Stimulated activated CD4-positive, alpha-beta T cell treated with anti-CD3 and anti-CD28 coated beads, Interleukin-1b, Interleukin-23, amount 100 ng/mL, for 1 hour (primary cell): ENCODE data around the gene HUS1.

ENCODE experiments used
- DNase-seq, 2 donors: peaks; one replicate each; pipeline ENCODE4 v3.0.0-alpha.2; 2020; ENCODE audit warnings: low read depth in 2 of 2

Gene HUS1

GRCh38 chr7:47979832-47980181 lies 392 bp upstream of the HUS1 start:
- DNase-seq: no peak

DNA sequence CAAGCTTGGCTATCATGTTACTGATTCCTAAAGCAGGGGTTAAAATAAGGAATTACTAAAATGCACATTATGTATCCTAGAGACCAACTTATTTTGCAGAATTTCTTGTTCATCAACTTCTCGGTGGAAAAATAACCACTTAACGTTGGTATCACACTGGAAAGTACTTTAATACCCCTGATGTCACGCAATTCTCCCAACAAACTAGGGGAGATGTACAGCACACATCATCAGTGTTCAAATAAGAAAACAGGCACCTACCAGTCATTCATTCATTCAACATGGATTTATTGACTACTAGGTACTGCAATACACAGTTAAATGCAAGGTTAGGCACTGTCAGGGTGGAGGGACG lies 648 bp downstream of the HUS1 start:
- no peak for DNase-seq

DNA sequence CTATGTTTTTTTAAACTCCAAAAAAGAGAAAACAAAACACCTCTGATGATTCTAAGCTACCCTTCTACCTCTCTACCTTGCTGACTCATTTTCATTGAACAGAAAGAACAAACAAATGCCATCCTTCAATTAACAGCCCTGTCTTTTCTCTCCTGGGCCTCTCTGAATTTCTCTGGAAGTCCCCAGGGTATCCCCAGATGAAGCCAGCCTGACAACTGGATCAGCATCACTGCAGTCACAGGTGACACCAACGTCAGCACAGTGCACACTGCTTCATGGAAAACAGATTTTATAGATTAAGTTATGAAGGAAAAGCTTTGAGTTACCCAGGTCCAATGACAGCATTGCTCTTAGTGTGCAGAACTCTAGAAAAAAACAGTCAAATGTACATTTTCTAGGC lies 5.7 kb downstream of the HUS1 start:
- DNase-seq: no peak

- DNase-seq: no peak
Measured at GRCh38 chr7:47970761-47971160, 8.7 kb downstream of the HUS1 start.

DNA sequence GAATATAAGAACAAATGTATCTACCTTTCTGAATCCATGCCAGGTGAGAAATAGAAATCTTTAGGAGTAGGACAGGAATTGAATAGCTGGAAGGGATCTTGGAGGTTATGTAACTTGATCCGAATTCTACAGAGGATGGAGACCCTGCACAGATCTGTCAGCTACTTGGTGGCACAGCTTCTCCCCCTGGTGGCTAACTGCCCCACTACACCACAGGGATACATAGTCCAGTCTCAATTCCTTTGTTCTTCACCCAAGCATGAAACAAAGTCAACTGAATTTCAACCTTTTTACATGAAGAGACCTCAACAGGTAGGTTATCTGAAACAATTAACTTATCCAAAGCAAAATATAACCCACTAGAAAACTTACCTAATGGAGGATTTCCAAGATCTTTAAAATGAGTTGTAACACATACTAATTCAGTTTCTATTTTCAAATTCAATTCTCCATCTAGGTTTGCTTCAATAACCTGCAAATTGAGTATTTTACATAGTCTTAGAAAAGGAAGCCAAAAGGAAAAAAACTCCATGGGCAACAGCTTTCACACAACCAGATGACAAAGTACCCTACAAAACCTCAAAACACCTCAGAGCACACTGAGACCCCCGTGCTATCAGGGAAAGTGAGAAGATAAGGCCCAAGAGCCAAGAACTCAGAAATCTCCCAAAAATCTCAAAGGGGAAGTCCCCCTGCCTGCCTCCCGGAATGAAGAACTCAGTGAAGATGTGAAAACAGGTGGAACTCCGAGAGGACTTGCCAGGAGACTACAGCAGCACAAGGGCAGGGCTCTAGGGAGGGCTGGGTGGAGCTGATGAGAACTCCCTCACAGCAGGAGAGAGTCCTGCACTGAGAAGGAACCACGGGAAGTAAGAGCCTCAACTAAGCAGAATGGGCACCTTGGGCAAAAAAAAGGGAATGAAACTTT lies 10.3 kb downstream of the HUS1 start:
- DNase-seq: peak in 1 of 2 donors; percentile 21

GRCh38 chr7:47967708-47968107 lies 11.7 kb downstream of the HUS1 start:
- DNase-seq: no peak

DNA sequence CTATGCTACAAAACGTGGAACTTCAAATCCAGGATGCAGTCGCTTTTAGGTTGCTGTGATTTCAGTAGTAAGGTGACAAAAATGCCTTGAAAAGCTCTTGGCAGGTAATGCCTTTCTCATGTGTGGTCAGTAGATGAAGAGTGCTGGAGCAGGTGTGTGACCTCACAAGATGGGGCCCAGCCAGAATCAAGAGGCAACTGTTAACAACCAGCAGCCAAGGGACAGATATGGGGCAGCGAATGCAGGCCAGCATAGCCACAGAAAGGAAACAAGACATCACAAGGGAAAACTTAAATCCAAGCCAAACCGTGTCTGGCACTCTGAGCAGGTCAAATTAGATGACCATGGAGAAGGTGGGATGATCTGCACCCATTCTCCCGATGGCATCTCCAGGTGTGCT lies 12.3 kb downstream of the HUS1 start:
- no peak for DNase-seq

DNA sequence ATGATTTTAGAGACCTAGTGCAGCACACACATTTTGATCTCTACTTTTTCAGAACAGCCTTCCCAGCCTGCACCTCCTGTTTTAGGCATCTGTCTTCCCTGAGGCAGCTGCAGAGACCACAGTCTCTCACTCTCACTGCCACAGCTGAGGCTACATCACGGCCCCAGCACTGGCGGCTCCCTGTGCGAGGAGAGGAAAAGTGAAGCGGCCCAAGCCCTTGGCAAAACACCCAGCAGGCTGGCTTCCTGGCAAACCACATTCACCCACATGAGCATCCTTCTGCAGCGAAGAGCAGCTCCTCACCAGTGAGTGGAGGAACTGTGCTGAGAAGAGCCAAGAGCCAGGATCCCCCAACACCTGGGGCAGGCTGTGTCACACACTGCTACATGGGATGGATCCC lies 14.0 kb downstream of the HUS1 start:
- no peak for DNase-seq

DNA sequence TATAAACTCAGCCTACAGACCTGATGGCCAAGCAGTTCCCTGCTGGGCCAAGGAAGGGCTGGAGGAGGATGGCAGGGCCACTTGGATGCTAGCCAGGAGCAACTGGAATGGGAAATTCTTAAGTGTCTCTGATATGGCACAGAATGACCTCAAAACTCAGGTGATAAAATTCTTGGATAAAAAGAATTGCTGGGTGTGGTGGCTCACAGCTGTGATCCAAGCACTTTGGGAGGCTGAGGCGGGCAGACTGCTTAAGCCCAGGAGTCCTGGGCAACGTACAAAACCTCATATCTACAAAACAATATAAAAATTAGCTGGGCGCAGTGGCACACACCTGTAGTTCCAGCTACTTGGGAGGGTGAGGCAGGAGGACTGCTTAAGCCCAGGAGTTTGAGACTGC lies 17.2 kb downstream of the HUS1 start:
- no peak for DNase-seq

GRCh38 chr7:47957156-47957555 lies 22.3 kb downstream of the HUS1 start:
- DNase-seq: no peak

- DNase-seq: no peak
Measured at GRCh38 chr7:47956220-47956619, 23.2 kb downstream of the HUS1 start.

DNA sequence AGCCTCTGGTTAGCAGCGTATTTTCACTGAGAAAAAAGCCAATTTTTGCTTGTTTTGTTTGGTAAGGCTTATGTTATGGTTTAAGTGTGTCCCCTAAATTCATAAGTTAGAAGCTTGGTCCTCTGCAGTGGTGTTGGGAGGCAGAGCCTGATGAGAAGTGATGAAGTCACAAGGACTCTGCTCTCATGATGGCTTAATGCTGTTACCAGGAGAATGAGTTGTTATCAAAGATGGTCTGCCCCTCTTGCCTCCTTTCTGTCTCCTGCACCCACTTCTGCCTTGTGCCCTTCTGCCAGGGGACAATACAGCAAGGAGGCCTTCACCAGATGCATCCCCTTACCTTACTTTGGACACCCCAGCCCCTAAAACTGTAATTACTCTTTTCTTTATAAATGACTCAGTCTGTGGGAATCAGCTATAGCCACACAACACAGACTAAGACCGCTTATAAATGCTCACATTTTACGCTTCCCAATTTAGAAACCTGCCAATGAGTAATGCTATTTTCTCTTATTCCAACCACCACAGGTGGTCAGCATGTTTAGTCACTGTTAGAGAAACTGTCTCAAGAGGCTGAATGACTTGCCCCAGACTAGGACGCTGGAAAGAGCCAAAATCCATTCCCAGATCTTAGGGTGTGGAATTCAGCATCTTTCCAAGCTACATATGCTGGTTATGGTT lies 25.0 kb downstream of the HUS1 start:
- no peak for DNase-seq

DNA sequence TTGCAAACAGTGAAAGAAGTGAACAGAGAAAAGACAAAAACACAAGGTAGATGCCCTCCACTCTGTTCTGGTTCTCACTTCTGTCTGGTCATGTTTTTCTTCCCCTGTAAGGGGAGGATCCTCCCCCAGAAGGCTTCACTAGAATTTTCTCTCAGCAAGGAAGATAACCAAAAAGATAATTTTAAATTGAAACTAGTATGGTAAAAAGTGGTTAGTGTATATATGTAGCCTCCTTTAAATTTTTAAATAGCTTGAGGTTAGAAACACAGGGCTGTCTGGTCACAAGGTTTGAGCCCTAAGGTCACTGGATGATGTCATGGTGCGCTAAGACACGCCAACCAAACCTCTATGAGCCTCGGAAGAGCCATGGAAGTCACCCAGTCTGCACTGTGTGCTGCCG lies 25.6 kb downstream of the HUS1 start:
- DNase-seq: no peak

GRCh38 chr7:47952224-47952623 lies 27.2 kb downstream of the HUS1 start:
- DNase-seq: no peak

DNA sequence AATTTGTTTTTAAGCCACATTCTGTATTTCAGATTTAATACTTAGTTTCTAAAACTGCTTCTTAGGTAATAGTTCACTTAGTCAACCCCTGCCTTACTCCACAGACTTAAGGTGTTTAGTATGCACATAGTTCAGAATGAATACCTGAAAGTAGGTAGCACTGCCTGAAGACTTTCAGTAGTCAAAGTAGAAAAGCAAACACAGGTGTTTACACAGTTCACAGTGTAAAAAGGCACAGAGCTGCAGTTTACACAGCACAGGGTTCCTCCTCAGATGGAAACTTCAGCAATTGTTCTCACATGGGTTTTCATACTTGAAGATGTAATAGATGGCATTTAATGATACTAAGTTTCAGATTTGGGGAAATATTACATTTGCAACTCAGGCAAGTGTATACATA lies 28.0 kb downstream of the HUS1 start:
- DNase-seq: no peak

DNA sequence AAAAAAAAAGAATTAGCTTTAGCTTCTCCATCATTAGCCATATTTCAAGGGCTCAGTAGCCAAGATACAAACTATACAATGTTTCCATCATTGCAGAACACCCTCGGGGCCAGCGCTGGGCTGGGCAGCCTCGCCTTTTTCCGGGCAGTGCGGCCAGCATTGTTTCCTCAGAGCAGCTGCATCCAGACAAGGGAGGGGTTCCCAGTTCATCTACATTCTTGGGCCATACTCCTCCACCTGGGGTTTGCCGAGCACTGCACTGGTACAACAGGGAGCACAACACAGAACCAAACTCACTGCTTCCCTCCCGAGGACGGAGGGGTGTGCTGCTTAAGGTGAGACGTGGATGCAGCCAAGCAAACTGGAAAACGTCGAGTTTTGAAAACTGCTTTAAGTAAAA lies 28.7 kb downstream of the HUS1 start:
- no peak for DNase-seq

DNA sequence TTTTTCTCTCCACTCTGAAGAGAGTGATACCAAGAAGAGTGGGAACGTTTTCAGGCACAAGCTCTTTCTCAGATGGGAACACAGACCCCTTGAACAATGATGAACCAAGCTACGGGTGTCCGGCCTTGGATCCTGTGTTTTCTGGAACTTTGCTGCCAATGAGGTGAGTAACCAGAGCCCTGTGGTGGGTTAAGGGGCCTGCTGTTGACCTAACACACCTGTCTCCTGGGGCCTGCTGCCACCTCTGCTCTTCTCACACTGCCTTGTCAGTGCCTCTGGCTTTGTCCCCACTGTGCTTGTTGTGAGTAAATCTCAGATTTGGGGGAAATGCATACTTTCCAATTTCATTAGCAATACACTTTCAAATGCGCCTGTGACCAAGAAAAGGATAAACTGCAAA lies 29.7 kb downstream of the HUS1 start:
- DNase-seq: no peak

DNA sequence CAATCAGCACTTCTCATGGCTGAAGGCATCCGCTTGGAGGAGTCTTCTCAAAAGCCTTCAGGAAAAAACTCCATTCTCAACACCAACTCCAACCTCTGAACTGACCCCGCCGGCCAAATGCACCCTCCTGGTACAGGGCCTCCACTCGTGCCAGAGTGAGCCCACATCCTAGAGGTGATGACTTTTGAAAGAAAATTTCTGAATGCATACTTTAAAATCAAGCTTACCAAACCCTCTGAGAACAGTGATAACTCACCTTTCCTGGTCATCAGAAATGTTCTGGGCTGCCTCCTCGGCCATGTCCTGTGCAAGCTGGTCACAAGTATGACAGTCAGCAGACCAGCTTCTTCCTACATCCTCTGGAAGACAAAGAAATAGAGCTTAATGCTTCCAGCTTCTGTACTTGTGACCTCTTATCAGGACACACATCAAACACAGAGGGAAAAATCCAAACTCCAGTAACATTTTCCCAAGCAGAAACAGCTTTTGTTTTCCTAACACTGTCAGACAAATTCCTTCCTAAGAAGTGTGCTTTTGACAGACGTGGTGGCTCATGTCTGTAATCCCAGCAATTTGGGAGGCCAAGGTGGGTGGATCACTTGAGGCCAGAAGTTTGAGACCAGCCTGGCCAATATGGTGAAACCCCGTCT lies 31.1 kb downstream of the HUS1 start, which contains the start of gene PKD1L1:
TSS of gene PKD1L1 (minus strand) at position 326 of the 650 bp plus-strand sequence. CDS start at position 300, 26 bp downstream.
- DNase-seq: no peak

DNA sequence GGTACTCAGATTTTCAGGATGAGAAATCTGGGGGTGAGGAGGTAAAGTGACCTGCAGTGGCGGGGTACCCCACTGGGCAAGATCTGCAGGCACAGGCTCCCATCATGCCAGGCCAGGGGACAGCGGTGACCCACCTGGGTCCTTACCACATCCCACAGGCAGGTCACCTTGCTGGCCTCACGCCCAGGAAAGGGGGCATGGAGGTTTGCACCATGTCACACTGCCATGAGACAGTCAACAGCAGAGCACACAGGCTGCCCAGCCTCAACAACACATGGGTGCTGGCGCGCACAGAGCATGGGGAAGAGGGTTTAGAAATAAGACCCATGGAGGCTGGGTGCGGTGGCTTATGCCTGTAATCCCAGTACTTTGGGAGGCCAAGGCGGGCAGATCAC lies 32.1 kb downstream of the HUS1 start:
- no peak for DNase-seq

DNA sequence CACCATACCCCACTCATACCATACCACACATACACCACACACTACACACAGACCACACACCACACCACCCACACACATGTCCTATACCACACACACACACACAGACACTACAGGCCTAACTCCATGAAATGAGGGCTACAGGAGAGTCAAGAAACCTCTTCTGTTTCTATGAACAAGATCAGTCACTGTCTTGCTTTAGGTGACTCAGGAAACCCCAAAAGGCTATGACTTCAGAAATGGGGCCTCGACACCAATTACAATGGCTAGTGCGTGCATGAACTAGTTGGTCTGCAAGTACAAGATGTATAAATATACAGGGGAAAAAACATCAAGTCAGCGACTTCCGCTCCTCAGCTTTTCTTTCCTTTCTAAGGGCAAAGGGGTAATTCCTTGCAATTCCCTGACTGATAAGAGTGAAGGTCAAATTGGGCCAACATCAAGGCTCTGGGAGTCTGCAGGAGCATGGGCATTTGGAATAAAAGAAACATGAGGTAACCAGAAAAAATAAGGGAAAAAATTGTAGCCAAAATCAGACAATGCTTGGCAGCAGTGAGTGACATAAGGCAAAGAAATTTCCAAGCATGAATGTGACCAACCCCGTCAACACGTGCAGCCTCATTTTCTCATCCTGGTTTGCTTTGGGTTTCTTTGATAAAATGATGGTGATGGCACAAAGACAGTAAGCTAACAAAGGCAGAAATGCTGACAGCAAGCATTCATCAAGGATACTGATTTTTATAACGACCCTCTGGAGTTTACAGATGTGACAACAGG lies 32.6 kb downstream of the HUS1 start:
- DNase-seq: no peak

DNA sequence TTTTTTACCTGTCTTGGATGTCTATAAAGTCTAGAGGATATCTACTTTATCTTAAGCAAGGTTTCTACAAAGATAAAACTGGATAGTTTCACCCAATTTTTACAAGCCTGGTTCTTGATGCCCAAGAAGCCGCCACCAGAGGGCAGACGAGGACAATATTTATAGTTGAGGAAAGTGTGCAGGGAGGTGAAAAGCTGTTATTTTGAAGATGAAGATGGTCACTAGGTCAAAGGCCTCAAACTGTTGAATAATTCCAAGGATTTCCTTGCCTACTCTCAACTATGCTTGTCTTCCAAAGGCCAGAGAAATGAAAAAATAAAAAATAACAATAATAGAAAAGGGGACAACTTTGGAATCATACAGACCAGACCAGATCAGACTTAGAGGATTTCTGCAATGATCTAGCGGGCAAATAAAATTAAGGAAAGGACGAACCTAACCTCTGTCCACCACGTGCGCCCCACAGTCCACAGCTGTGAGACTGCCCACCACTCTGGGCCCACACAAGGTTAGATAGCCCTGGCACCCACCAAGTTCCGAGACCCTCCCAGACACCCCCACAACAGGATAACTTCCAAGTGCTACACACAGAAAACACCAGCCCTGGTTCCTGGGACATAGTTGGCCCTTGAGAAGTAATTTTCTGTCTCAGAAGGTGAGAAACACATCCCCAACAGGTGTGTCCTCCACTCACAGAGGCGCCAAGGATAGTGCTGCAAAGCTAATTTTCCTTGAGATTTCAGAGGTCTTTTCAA lies 34.0 kb downstream of the HUS1 start:
- peak; percentile 41 to 64 for DNase-seq
